GM23248 (cell line): Measurements from ENCODE around the gene B4GALT5. TPM values are rescaled to one million over a fixed set of nuclear protein-coding genes. Genes with fewer than 3 reads are reported as not detected.

Source experiments
- DNase-seq: peaks from one replicate; pipeline ENCODE4 v3.0.0-alpha.2; 2015
- H2AFZ ChIP-seq: fragments of 200-600 bp; sonication (generic); 2 replicates; pipeline ENCODE4 v1.6.1; 2016; ENCODE audit warnings: antibody characterized with exemption
- H3F3A ChIP-seq: fragments of 200-600 bp; sonication (generic); 2 replicates; pipeline ENCODE4 v1.6.1; 2016; ENCODE audit warnings: mild to moderate bottlenecking, antibody characterized with exemption, mixed run types; ENCODE audit not compliant: insufficient read depth
- H3K27ac ChIP-seq: fragments of 200-600 bp; sonication (generic); 2 replicates; pipeline ENCODE4 v1.5.1; 2016; ENCODE audit warnings: mild to moderate bottlenecking
- H3K27me3 ChIP-seq: fragments of 200-600 bp; sonication (generic); replicated peaks from 2 replicates; pipeline ENCODE4 v1.6.1; 2016; ENCODE audit warnings: mild to moderate bottlenecking; ENCODE audit not compliant: insufficient read depth
- H3K36me3 ChIP-seq: fragments of 200-600 bp; sonication (generic); 2 replicates; pipeline ENCODE4 v1.6.1; 2016; ENCODE audit warnings: low read depth, mild to moderate bottlenecking
- H3K4me1 ChIP-seq: fragments of 200-600 bp; sonication (generic); 2 replicates; pipeline ENCODE4 v1.6.1; 2016; ENCODE audit warnings: mild to moderate bottlenecking; ENCODE audit not compliant: insufficient read depth
- H3K4me2 ChIP-seq: fragments of 200-600 bp; sonication (generic); one replicate; pipeline ENCODE4 v1.6.1; 2016; ENCODE audit warnings: mild to moderate bottlenecking; ENCODE audit not compliant: unreplicated experiment
- H3K4me3 ChIP-seq: fragments of 200-600 bp; sonication (generic); 2 replicates; pipeline ENCODE4 v1.5.1; 2016; ENCODE audit warnings: mild to moderate bottlenecking
- H3K79me2 ChIP-seq: fragments of 200-600 bp; sonication (generic); 2 replicates; pipeline ENCODE4 v1.6.1; 2016; ENCODE audit warnings: mild to moderate bottlenecking; ENCODE audit not compliant: insufficient read depth
- H3K9ac ChIP-seq: fragments of 200-600 bp; sonication (generic); 2 replicates; pipeline ENCODE4 v1.6.1; 2016; ENCODE audit warnings: mild to moderate bottlenecking
- H3K9me2 ChIP-seq: fragments of 200-600 bp; sonication (generic); 2 replicates; pipeline ENCODE4 v1.6.1; 2016; ENCODE audit warnings: mixed run types, mild to moderate bottlenecking, moderate library complexity; ENCODE audit not compliant: insufficient read depth
- H3K9me3 ChIP-seq: fragments of 200-600 bp; sonication (generic); one replicate; pipeline ENCODE4 v1.6.1; 2017; ENCODE audit warnings: low read depth
- H4K20me1 ChIP-seq: fragments of 200-600 bp; sonication (generic); 2 replicates; pipeline ENCODE4 v1.6.0; 2016; ENCODE audit not compliant: insufficient read depth
- EZH2 ChIP-seq: fragments of 200-600 bp; sonication (generic); IDR thresholded peaks from 2 replicates; pipeline ENCODE4 v1.6.1; 2018; ENCODE audit warnings: antibody characterized with exemption, mild to moderate bottlenecking; ENCODE audit not compliant: insufficient read depth, poor library complexity, severe bottlenecking
- EZH2phosphoT487 ChIP-seq: fragments of 200-600 bp; sonication (generic); IDR thresholded peaks from 2 replicates; pipeline ENCODE4 v1.6.1; 2018; ENCODE audit warnings: antibody characterized with exemption, moderate library complexity, mild to moderate bottlenecking, low read depth; ENCODE audit not compliant: insufficient read depth
- WGBS, 2 experiments: methylation state at CpG; one replicate each; pipeline ENCODE4 v1.1.6; 2015 to 2017; ENCODE audit warnings: low lambda C conversion rate in 2 of 2, low coverage in 1 of 2; ENCODE audit errors: missing lambda C conversion rate in 2 of 2; 5-methylcytosine and 5-hydroxymethylcytosine counted together
- in situ Hi-C: fragments of 300-500 bp; cut with MboI; formaldehyde crosslinking; loops from 2 replicates; pipeline ENCODE4 v1.15.0; 2020
- polyA plus RNA-seq: library from polyadenylated mRNA; unstranded; fragments of >200 nt; fragmentation: Nextera tagmentation; extraction: Ambion mirVana; gene quantifications from 2 replicates; pipeline ENCODE4 v1.2.1, GENCODE V29; 2016
- total RNA-seq: library from RNA; depleted of rRNA; stranded (reverse); fragments of >200 nt; shearing (Covaris generic); gene quantifications from 2 replicates; pipeline ENCODE4 v1.2.3, GENCODE V29; 2014

The B4GALT5 gene
- total and polyA plus RNA-seq, 2 experiments from 2014 or later: 4.2 to 16.9 TPM

DNA sequence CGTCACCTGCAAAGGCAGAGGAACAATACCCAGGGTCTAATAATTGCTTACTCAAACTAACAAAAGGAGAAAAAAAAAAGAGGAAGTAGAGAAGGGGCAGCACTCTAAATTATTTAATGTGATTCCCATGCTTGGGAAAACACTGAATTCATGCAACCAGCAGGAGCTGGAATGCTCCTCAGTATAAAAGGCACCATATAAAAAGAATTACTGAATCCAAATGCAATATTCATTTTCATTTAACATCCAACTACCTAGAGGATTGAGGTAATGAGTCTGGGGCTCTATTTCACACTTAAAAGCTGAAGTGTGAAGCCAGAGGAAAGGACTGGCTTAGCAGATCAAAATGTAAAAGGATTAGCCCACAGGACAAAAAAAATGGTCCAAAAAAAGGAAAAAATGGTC lies 8.7 kb downstream of the B4GALT5 start:
- H3K4me2 ChIP-seq: no peak overlapping the region
- 92 to 97% methylated on average over 1 of the region's 1 CpG for WGBS, 2 experiments
- no peaks in the 10 kb centered on the region for H3K9me3 ChIP-seq
- H3K4me3 ChIP-seq: no peak overlapping the region
- H3K4me1 ChIP-seq: peaks cover 43% of the 10 kb centered on the region
- in situ Hi-C loops: no loop called here
- TF ChIP-seq EZH2 (no peak), EZH2phosphoT487 (no peak)
- no peak overlapping the region for H2AFZ ChIP-seq
- no peak overlapping the region for H3K27ac ChIP-seq
- peaks cover 96% of the 10 kb centered on the region for H3K79me2 ChIP-seq
- DNase-seq: no peak
- H3K27me3 ChIP-seq: no peaks in the 10 kb centered on the region
- H3K9me2 ChIP-seq: no peaks in the 10 kb centered on the region
- H4K20me1 ChIP-seq: peaks cover 3% of the 10 kb centered on the region
- no peaks in the 10 kb centered on the region for H3K36me3 ChIP-seq
- H3F3A ChIP-seq: peaks cover 43% of the 10 kb centered on the region
- no peak overlapping the region for H3K9ac ChIP-seq

- no peak for DNase-seq
- Histone ChIP-seq H3K79me2 (peaks cover 96% of the 10 kb centered on the region), H3K9ac (peak overlapping the region; percentile 79), H2AFZ (no peak overlapping the region), H3K9me2 (no peaks in the 10 kb centered on the region), H3F3A (peaks cover 56% of the 10 kb centered on the region), H3K27ac (peak overlapping the region; percentile 95), H3K9me3 (no peaks in the 10 kb centered on the region), H4K20me1 (peaks cover 3% of the 10 kb centered on the region; the same call in 1 of the 2 replicates), H3K4me1 (peaks cover 62% of the 10 kb centered on the region), H3K36me3 (no peaks in the 10 kb centered on the region), H3K4me3 (peak overlapping the region; percentile 44; the same call in 1 of the 2 replicates), H3K27me3 (no peaks in the 10 kb centered on the region), H3K4me2 (peak overlapping the region; percentile 68)
- in situ Hi-C loops: no loop called here
- WGBS, 2 experiments: 87 to 90% methylated on average over 8 of the region's 8 CpGs
- TF ChIP-seq EZH2phosphoT487 (no peak), EZH2 (no peak)
These were observed 11.8 kb downstream of the B4GALT5 start for GRCh38 chr20:49701916-49702315.

DNA sequence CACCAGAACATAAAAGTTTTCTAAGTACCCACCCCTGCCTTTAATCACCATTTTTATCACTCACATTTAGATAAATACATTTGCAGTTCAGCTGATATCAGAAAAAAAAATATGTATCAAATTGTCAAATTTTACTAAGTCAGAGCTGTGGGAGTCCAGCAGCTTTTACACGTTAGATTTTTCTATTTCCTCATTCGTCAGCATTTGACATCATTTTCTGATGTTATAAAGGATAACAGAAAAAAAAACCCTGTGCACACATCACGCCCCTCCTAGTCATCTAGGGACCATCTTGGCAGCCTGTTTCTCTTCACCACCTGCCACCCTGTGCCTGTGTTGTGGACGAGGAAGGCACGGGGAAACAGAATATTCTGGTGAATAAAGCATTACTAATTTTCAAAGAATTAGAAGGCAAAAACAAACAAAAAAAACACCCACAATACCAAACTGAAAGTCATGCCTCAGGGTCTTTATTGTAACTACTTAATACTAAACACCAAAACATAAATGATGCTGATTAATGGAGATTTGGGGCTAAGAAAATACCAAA lies 12.4 kb downstream of the B4GALT5 start:
- Histone ChIP-seq H3K4me2 (peak overlapping the region; percentile 68), H2AFZ (peak overlapping the region; percentile 2; the same call in 1 of the 2 replicates), H3F3A (peaks cover 56% of the 10 kb centered on the region), H3K79me2 (peaks cover 96% of the 10 kb centered on the region), H3K9me3 (no peaks in the 10 kb centered on the region), H3K4me1 (peaks cover 62% of the 10 kb centered on the region), H3K27me3 (no peaks in the 10 kb centered on the region), H3K9me2 (no peaks in the 10 kb centered on the region), H4K20me1 (peaks cover 6% of the 10 kb centered on the region), H3K9ac (peak overlapping the region; percentile 79), H3K36me3 (no peaks in the 10 kb centered on the region), H3K27ac (peak overlapping the region; percentile 95), H3K4me3 (peak overlapping the region; percentile 44)
- WGBS, 2 experiments: 3 to 8% methylated on average over 5 of the region's 5 CpGs
- in situ Hi-C loops: no loop called here
- no peak for TF ChIP-seq EZH2
- TF ChIP-seq EZH2phosphoT487: no peak
- peak; percentile 71 for DNase-seq

DNA sequence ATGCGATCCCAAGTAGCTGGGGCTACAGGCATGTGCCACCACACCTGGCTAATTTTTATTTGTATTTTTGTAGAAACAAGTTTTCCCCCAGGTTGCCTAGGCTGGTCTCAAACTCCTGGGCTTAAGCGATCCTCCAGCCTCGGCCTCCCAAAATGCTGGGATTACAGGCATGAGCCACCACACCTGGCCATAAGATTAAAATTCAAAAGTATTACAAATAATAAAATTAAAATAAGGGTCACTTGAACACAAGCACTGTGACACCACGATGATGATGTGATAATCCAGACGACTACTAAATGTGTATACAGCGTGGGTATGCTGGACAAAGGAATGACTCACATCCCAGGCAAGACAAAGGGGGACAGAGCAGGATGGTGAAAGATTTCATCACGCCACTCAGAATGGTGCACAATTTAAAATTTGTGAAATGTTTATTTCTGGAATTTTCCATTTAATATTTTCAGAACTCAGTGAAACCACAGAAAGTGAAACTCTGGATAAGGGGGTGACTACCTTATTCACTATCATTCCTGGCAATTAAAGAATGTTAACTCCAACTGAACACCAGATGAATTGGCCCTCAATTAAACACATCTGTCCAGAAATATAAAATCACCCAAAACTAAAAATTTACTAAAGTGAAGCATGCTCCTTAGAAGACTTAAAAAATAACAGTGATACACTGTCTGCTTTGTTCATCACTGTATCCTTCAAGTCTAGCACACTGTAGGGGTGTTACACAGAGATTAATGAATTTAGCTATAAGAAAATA lies 13.1 kb downstream of the B4GALT5 start:
- Histone ChIP-seq H3K9me2 (no peaks in the 10 kb centered on the region), H3K4me3 (peak overlapping the region; percentile 44), H3K9me3 (no peaks in the 10 kb centered on the region), H3F3A (peaks cover 56% of the 10 kb centered on the region), H4K20me1 (peaks cover 6% of the 10 kb centered on the region; the same call in 1 of the 2 replicates), H3K27ac (peak overlapping the region; percentile 95), H3K27me3 (no peaks in the 10 kb centered on the region), H3K4me2 (peak overlapping the region; percentile 68), H3K36me3 (no peaks in the 10 kb centered on the region), H3K9ac (peak overlapping the region; percentile 79), H3K4me1 (peaks cover 69% of the 10 kb centered on the region), H3K79me2 (peaks cover 96% of the 10 kb centered on the region), H2AFZ (peak overlapping the region; percentile 2; the same call in 1 of the 2 replicates)
- peak; percentile 92 for DNase-seq
- TF ChIP-seq EZH2 (no peak), EZH2phosphoT487 (no peak)
- in situ Hi-C loops: no loop called here
- WGBS, 2 experiments: 25 to 31% methylated on average over 7 of the region's 7 CpGs
